Mesenteric fat pad (tissue), 1 donor: ENCODE measurements around the gene ART3. TPM values are rescaled to one million over a fixed set of nuclear protein-coding genes. Genes with fewer than 3 reads are reported as not detected.

ENCODE experiments used
- DNase-seq: peaks from one replicate; pipeline ENCODE4 v3.0.0-alpha.2; 2020; ENCODE audit warnings: low spot score
- total RNA-seq: library from RNA; stranded (reverse); fragmentation: NEBNext Ultra II Directional; extraction: Animal tissue kit (Norgen Biotek cat#: 25700); gene quantifications from one replicate; pipeline ENCODE4 v1.2.1, GENCODE V29; 2021
- donor health status: DM: yes; HTN: yes; CAD: no.

Gene ART3
- total RNA-seq, 1 donor from 2014 or later, result not detected

DNA sequence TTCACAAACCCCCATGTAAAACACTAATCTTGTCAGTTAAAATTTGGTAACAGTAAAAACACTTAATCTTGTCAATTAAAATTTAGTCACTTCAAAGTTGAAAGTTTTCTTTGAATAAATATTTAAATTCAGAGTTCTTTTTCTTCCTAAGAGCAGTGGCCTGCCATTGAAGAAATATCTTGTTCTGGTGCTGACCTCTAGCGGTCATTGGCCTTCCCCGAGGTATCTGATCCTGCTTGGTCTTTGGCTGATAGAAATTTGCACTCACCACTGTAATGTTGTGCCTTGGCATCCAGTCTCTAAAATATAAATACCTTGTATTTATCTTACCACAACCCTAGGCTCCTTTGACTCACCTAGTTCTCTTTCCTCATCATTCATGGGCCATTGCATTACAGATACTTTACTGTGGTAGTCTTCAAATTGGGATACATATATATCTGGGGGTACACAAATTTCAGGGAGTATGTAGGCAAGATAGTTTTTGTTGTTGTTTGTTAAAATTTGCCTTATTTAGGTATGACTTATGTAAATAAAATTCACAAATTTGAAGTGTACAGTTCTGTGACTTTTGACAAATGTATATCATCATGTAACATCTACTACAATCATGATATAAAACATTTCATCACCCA lies 6.7 kb upstream of the ART3 start:
- no peak for DNase-seq

DNA sequence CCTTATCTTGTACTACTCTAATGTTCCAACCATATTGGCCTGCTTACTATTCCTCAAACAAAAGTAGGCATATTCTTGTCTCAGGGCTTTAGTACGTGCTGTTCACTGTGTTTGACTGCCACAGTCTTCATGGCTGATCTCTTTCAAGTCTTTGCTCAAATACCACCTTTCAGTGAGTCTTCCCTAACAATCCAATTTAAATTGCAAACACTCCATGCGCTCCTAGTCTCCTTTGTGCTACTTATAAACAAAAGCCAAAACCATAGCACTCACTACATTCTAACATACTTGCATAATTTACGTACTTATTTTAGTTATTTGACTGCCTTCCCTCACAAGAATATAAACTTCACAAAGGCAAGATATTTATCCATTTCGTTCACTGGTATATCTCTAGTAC lies 1.7 kb upstream of the ART3 start:
- DNase-seq, result no peak

DNA sequence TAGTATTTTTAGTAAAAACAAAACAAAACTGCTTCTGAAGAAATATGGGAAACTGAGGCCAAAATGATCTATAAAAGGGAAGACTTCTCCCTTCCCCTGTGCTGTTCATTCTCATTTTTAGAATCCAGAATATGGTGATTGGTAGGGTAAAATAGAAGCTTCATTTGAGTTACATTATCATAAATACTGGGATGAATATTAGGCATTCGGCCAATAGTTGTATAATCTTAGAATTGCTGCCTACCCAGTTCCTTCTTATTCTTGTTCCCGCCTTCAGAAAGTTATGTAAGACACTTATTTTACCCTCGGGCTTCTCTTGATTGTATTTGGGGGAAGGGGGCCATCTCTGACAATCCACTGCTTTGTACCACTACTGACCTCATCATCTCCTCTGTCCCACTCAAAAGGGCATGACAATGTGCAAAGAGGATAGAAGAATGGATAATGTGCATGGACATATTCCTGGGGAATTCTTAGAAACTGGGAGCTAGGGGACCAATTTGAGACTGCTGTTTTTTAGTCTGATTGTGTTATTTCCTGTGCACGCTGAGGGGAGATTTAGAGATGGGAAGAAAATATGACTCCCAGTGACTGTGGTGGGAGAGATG lies 588 bp downstream of the ART3 start:
- DNase-seq, result no peak

DNA sequence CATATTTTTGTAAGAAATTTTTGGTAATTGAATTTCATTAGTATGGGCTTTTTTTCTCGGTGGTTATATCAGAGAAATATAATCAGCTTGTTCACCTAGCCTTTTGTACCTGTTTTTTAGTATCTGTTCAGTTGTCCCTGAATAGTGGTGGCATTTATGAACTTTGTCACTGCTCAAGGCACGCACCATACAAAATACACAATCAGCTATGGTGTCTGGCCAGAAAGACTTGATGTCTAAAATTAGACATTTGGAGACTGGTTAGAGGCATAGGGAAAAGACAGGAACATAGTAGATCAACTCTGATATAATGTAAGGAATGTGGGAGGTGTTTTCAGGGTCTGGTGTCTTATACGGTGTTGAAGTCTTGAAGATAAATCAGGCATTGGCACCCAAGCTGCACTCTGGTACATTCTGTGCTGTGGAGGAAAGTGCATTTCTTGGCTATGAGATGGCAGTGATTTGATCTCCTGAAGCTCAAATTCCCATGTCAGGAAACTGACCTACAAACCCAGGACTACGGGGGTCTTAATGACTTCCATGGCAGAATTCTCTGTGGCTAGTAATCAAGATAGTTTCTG lies 3.6 kb downstream of the ART3 start:
- DNase-seq, result no peak

DNA sequence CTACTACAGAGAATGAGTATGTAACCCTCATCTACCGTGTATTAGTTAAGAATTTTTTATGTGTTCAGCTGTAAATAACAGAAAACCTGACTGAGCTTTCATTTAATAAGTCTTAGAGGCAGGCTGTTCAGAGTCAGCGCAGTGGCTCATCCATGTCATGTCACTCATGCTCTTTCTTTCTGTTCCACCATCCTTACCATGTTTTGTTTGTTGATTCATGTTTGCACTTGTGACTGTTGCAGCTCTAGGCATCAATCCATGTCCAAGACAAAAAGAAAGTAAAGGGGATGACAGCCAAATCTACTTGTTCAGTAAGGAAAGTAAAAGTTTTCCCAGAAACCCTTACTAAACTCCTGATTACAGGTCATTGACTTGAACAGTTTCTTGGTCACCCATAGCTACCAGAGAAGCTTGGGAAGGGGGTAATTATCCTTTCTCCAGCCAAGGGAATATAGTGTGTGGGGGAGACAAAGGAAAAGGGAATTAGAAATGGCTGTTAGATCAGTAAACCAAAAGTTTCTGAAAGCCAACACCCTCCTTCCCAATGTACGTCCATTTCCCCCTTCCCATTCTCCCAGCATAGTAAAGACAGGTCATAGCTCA lies 9.0 kb downstream of the ART3 start:
- no peak for DNase-seq

DNA sequence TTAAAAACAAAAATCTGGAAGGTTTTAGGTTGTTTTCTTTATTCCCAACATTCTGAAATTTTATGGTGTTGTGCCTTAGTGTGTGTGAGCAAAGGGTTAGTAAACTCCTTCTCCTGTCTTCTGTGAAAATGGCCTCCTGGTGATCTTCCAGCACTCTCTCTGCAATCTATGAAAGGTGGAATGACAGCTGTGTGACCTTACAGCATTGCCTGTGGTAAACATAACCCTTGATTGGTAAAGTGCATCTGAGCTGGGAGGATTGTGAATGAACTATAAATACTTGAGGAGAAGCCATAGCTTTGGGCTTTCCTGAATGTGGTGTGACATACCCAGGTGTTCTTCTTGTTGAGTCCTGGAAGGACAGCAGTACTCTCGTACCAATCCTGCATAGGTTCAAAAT lies 10.0 kb downstream of the ART3 start:
- DNase-seq, result no peak

DNA sequence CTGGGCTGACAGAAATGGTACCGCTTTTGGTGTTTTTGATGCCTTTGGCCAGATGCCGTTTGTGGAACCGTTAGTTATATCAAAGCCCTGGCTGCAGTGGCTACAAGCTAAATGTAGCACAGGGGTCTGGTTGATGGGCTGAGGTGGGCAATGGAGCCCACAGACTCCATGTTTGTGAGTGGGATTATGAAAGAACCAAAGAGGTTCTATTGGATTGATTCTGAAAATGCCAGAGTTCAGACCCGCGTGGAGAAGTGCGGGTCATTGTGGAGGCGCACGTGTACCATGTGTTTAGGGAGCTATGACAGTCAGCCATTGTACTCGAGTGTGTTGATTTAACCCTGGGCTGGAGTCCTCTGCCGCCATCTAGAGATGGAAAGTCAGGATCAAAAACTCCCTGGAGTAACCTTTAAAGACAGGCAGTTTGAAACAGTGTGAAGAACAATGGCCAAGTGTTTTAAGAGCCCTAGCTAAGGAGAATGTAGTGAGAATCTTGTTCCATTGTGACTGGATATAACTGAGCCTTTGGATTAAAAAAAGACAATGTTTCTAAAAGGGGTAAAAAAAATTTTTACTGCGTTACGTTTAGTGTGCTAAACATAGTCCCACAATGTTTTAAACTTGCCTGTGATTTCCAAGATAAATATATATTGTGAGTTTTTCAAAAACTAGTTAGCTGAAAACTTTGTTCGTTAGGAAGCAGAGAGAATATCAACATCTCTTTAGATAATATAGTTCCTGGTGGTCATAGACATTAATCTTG lies 12.7 kb downstream of the ART3 start:
- no peak for DNase-seq

DNA sequence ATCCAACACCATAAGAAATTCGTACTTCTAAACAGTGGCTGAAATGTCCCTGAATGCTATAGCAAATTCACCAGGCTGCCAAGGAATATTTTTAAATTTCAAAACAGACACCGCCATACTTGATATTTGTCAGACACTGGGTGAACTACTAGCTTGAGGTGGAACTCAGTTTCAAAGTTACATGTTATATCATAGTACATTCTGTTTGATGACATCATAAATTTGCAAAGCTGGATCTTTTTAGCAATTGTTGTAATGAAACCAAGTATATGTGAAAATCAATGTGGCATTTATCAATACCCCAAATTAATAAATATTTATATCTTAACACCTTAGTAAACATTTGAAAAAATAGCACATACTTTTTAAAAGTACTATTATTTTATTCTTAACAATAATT lies 14.2 kb downstream of the ART3 start:
- DNase-seq, result no peak

DNA sequence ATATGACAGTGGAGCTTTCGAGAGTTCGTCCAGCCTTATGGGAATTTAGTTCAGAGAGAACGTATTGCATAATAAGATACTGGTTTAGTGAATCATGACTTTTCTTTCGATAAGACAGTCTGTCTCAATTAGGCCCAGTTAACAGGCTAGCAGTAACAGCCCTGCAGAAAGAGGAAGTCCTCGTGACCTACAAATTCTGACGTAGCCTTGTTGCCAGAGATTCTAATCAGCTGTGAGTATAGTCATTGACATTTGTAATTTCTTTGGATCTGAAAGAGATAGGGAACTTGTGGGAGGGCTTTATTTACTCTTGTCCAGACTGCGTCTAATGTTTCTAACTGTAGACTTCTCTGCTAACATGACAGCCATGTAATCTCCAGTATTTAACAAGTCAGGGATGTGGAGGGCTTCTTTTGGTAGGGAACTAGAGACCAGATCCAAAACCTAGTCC lies 15.8 kb downstream of the ART3 start:
- DNase-seq, result no peak

DNA sequence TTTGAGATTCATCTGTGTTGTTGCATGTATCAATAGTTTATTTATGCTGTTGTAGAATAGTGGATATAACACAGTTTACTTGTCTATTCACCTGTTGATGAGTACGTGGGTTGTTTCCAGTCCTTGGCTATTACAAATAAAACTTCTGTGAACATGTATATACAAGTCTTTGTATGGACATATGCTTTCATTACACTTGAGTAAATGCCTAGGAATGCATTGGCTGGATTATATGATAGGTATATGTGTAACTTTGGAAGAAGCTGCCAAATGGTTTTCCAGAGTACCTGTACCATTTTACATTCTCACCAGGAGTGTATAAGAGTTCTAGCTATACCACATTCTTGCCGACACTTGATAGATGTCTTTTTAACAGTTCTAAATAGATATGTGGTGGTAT lies 16.5 kb downstream of the ART3 start:
- DNase-seq, result no peak

DNA sequence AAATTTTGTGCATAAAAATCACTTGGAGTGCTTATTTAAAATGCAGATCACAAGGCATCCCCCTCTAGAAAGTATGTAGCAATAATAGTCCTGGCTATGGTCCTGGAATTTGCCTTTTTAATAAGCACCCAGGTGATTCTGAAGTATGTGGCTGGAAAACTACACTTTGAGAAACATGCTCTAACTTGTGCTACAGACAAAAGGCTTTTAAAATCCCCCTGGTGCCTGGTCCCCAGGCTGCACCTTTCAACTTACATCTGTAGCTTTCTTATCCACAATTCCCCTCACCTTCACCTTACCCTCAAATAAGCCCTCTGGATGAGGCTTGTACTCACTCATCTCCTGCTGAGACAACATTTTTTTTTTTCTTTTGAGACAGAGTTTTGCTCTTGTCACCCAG lies 21.1 kb downstream of the ART3 start:
- no peak for DNase-seq

DNA sequence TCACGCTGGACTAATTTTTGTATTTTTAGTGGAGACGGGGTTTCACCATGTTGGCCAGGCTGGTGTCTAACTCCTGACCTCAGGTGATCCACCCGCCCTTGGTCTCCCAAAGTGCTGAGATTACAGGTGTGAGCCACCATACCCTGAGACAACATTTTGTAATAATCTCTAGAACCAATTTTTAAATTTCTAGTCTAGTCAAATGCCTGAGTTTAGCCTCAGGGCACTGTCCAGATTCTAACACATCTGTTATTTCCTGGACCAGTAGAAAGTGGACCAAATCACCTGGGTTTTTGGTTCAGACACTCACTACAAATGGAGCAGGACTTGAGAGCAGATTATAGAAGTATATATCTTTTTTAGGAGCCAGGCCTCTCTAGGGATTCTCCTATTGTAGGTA lies 21.6 kb downstream of the ART3 start:
- DNase-seq, result no peak

DNA sequence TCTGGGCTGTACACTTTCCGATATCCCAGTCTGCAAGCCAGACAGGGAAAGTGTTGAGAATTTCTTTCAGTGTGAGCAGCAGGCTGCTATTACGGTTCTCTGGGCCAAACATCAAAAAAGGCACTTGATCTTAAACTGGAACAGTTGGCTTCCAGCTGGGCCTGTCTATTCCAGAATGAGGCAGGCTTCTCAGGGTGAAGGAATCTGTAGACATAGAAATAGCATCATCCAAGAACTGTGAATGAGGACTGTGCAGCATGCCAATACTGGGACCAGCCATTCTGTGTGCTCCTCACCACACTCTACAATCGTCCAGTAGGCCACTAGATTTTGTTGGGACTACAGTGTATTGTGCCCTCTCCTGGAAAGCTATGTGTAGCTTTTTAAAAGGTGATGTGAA lies 31.1 kb downstream of the ART3 start:
- no peak for DNase-seq

DNA sequence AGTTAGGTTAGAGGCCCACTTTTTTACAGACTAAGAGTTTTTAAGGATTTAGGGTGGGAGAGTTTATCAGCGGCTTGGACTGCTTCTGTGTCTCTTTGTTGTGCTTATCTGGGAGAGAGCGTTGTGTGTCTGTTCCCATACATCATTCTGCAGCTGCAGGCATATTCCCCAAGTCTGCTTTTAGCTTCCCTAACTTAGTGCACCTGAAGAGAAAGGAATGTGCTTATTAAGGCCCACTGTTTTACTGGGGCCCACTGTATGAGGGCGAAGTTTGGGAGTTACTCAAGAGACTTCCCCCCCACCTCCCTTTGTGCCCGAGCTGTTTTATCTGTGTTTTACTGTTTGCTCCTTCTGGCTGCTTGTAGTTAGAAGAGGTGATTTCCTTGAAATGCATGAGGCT lies 31.9 kb downstream of the ART3 start:
- no peak for DNase-seq

DNA sequence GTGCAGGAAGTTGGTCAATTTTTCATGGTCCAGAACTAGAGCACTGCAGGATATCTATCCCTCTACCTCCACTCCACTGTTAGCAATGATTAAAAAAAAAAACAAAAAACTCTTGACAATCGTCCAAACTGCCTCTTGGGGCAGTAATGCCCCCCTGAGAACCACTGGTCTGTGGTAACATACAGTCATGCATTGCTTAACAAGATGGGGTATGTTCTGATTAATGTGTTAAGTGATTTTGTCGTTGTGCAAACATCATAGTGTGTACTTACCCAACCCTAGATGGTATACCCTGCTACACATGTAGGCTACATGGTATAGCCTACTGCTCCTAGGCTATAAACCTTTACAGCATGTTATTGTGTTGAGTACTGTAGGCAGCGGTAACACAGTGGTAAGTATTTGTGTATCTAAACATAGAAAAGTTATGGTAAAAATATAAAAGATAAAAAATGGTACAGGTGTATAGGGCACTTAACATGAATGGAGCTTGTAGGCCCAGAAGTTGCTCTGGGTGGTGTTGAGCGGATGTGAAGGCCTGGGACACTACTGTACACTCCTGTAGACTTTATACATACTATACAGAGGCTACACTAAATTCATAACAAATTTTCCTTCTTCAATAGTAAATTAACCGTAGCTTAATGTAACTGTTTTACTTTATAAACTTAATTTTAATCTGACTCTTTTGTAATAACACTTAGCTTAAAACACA lies 34.1 kb downstream of the ART3 start:
- DNase-seq, result no peak

DNA sequence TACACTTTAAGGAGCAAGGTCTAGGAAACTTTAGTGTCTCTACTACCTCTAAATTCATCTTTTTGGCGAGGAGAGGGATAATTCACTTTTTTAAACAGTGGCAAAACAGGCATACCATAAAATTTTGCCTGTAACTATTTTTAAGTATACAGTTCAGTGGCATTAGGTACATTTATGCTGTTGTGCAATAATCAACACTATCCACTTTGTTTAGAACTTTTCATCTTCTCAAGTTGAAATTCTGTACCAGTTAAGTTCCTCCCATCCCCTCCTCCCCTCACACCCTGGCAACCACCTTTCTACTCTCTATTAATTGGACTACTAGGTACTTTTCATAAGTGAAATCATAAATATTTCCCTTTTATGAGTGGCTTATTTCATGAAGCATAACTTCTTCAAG lies 42.3 kb downstream of the ART3 start:
- DNase-seq, result no peak

DNA sequence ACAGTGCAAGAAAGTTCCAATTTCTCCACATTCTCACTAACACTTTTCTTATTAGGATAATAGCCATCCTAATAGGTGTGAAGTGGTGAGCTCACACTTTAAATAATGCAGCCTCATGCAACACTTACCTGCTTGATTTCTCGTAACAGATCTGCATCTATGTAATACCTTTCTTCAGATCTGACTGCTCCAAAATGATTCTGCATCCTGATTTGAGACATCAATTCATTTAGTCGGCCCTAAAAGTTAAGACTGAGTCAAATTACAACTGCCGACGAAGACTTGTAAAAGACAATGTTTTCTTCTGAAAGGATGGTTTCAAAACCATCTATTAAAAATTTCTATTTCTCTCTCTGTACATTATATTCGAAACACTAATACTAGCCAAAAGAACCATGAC lies 43.0 kb downstream of the ART3 start:
- no peak for DNase-seq

DNA sequence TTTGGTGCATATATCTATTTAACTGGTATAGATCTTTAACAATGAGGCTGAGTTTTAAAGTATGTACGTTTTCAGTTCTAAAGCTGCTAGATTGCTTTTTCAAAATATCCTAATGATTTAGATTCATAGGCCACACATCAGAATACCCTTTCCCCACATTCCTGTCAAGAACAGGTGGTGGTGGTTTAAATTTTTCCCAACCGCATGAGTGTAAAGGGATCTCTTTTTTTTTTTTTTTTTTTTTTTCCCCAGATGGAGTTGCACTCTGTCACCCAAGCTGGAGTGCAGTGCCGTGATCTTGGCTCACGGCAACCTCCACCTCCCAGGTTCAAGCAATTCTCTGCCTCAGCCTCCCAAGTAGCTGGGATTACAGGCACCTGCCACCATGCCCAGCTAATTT lies 45.7 kb downstream of the ART3 start:
- no peak for DNase-seq

DNA sequence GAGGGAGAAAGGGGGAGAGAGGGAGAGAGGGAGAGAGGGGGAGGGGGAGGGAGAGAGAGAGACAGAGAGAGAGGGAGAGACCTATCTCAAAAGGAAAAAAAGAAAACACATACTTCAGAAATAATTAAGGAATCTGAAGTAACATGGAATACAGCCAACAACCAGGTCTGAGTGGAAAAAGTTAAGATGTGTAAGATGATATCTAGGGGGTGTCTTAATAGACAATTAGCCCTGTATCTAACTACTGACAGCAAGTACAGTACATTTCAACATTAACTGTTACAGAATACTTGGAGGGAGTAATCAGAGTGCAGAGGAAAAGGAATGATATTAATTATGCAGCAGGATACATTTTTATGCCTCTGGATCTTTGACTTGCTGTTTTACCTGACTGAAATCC lies 51.3 kb downstream of the ART3 start:
- no peak for DNase-seq

DNA sequence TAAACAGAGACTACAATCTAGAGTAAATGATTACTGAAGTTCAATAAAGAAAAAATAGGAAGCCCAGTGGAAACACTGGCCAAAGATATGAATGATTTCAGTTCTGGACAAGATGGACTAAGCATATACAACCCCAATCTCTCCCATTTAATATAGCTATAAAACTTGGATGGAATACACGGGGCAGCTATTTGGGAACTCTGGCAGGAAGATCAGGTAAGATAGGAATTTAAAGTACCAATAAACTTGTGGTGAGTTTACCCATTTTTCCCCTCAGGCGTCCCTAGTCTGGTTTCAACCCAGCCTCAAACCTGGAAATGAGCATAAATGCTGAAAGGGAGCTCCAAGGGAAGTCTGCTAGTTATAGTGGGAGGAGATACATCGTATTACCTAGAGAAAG lies 53.2 kb downstream of the ART3 start:
- no peak for DNase-seq

DNA sequence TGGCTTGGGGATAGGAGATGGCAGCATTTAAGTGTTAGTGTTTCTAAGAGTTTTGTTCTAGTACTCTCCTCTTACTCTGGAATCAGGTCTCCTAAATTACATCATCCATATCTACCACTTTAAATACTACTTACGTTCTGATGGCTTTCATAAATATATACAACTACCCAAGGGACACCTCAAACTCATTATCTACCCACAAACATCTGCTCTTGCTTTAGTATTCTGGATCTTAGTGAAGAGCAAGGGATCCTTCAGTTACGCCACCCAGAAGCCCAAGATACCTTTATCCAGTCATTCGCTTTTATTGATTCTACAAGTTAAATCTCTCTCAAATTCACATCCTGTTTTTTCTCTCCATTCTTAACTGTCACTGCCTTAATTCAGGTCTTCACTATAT lies 66.7 kb downstream of the ART3 start:
- DNase-seq, result no peak
